GM12878 (cell line): ENCODE results near the gene KNTC1. TPM values are rescaled to one million over a fixed set of nuclear protein-coding genes. Genes with fewer than 3 reads are reported as not detected.

Experiments used
- CBFB ChIP-seq: IDR thresholded peaks from 2 replicates; pipeline ENCODE4 v1.6.1; 2016; ENCODE audit warnings: antibody characterized with exemption, low read depth
- GABPA ChIP-seq: IDR thresholded peaks from 2 replicates; pipeline ENCODE4 v1.6.1; 2014; ENCODE audit warnings: antibody characterized with exemption, low read depth, mild to moderate bottlenecking, inconsistent platforms
- HDGF ChIP-seq: fragments of 450-650 bp; IDR thresholded peaks from 2 replicates; pipeline ENCODE4 v1.6.1; 2016; ENCODE audit warnings: antibody characterized with exemption
- MXI1 ChIP-seq: fragments of 150-350 bp; IDR thresholded peaks from 2 replicates; pipeline ENCODE4 v1.6.1; 2011; ENCODE audit warnings: low read depth, mild to moderate bottlenecking, inconsistent platforms, low read length, improper control_type of control experiment
- NFYA ChIP-seq: IDR thresholded peaks from 2 replicates; pipeline ENCODE4 v1.6.1; 2011; ENCODE audit warnings: low read depth, mild to moderate bottlenecking, low read length, improper control_type of control experiment, borderline replicate concordance
- NFYB ChIP-seq: IDR thresholded peaks from 2 replicates; pipeline ENCODE4 v1.6.1; 2011; ENCODE audit warnings: low read depth, mild to moderate bottlenecking, low read length, improper control_type of control experiment, moderate library complexity; ENCODE audit not compliant: insufficient read depth
- PML ChIP-seq: IDR thresholded peaks from 2 replicates; pipeline ENCODE4 v1.6.1; 2012; ENCODE audit warnings: low read length, inconsistent platforms
- POU2F2 ChIP-seq: IDR thresholded peaks from 3 replicates; pipeline ENCODE4 v1.6.1; 2011; ENCODE audit warnings: low read depth, mild to moderate bottlenecking, low read length, borderline replicate concordance
- RAD51 ChIP-seq: fragments of 450-650 bp; IDR thresholded peaks from 2 replicates; pipeline ENCODE4 v1.6.1; 2016; ENCODE audit warnings: moderate library complexity, mild to moderate bottlenecking, inconsistent platforms
- SIN3A ChIP-seq: IDR thresholded peaks from 2 replicates; pipeline ENCODE4 v1.6.1; 2012; ENCODE audit warnings: low read depth, low read length, improper control_type of control experiment
- ZNF592 ChIP-seq: fragments of 450-650 bp; IDR thresholded peaks from 2 replicates; pipeline ENCODE4 v1.6.1; 2017; ENCODE audit warnings: mild to moderate bottlenecking, moderate library complexity
- ZNF687 ChIP-seq: fragments of 450-650 bp; IDR thresholded peaks from 2 replicates; pipeline ENCODE4 v1.6.1; 2017; ENCODE audit warnings: mild to moderate bottlenecking, moderate library complexity
- polyA plus RNA-seq, 11 experiments: library from polyadenylated mRNA; depleted of rRNA in 4 of 11; unstranded in 6 of 11; stranded (reverse) in 5 of 11; fragments of >200 nt; fragmentation: Nextera tagmentation in 4 of 11; fragmentation: Illumina TruSeq in 1 of 11; extraction: Ambion mirVana in 4 of 11; extraction: Trizol in 1 of 11; gene quantifications; 1 replicate in 1 of 11; 2 replicates in 10 of 11; pipeline versions ENCODE4 v1.2.1 to v1.2.3, GENCODE V29; 2011 to 2016; ENCODE audit warnings: inconsistent platforms in 2 of 11, missing spikeins in 2 of 11, low read depth in 1 of 11
- total RNA-seq, 4 experiments: library from RNA; depleted of rRNA in 3 of 4; stranded (reverse); fragments of >200 nt in 3 of 4; fragmentation: Illumina TruSeq in 1 of 4; extraction: Trizol in 1 of 4; gene quantifications; 2 replicates each; pipeline versions ENCODE4 v1.2.1 to v1.2.3, GENCODE V29; 2013 to 2021
- TF ChIP-seq, protein P1 (sequence below): IDR thresholded peaks from 2 replicates; pipeline ENCODE4 v1.6.1; 2011; ENCODE audit warnings: low read depth, mild to moderate bottlenecking, low read length, moderate library complexity, borderline replicate concordance; ENCODE audit errors: extremely low read depth
- TF ChIP-seq, protein P2 (sequence below): IDR thresholded peaks from 2 replicates; pipeline ENCODE4 v1.6.1; 2012; ENCODE audit warnings: improper control_type of control experiment, low read depth, low read length; ENCODE audit not compliant: insufficient replicate concordance

Gene KNTC1
- total and polyA plus RNA-seq, 10 of the 15 experiments (the other 5 are each of a cell fraction or from before 2014, with no cell fraction given), result 37.2 to 118 (median 76.3) TPM

DNA sequence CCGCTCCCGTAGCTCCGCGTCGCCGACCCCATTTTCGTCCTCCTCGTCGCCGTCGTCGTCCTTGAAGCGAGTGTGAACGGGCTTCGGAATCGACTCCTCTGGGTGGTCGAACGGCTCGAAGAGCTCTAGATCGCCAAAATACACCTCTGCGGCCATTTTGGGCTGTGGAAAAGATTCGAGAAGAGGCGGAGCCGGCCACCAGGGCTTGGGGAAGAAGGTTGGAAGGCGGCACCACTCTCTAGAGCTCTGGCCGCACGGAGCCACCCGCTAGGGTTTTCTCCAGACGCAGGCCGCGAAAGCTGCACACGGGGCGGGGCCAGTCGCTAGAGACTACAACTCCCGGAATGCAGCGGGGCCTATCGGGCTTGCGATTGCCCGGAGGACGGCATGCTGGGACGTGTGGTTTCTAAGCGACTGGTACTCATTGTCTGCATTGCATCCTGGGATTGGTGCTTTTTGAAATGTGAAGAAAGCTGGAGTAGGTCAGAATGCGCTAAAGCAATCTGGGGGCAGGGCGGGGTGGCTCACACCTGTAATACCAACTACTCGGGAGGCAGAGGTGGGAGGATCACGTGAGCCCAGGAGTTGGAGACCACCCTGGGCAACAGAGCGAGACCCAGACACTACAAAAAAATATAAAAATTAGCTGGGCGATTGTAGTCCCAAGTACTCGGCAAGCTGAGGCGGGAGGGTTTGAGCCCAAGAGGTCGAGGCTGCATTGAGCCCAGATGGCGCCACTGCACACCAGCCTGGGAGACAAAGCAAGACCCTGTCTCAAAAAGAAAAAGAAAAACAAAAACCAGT lies 26.2 kb upstream of the KNTC1 start, which contains the start of gene ZCCHC8 (continued):
- TF ChIP-seq ZNF592 (no peak), NFYA (no peak), HDGF (peak; percentile 57; the same call in 1 of the 2 replicates), RAD51 (peak; percentile 87; the same call in 1 of the 2 replicates), POU2F2 (peak; percentile 64), SIN3A (peak; percentile 69; the same call in 1 of the 2 replicates), PML (peak; percentile 69; the same call in 1 of the 2 replicates), ZNF687 (peak; percentile 27), CBFB (peak; percentile 89), MXI1 (peak; percentile 86), GABPA (peak; percentile 64; the same call in 1 of the 2 replicates), NFYB (0 out of 2 replicates have a peak, but pooled peaks have one; percentile 63)
- TF ChIP-seq, protein P1, sequence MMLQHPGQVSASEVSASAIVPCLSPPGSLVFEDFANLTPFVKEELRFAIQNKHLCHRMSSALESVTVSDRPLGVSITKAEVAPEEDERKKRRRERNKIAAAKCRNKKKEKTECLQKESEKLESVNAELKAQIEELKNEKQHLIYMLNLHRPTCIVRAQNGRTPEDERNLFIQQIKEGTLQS, result peak; percentile 4; the same call in 1 of the 2 replicates
- TF ChIP-seq, protein P2, sequence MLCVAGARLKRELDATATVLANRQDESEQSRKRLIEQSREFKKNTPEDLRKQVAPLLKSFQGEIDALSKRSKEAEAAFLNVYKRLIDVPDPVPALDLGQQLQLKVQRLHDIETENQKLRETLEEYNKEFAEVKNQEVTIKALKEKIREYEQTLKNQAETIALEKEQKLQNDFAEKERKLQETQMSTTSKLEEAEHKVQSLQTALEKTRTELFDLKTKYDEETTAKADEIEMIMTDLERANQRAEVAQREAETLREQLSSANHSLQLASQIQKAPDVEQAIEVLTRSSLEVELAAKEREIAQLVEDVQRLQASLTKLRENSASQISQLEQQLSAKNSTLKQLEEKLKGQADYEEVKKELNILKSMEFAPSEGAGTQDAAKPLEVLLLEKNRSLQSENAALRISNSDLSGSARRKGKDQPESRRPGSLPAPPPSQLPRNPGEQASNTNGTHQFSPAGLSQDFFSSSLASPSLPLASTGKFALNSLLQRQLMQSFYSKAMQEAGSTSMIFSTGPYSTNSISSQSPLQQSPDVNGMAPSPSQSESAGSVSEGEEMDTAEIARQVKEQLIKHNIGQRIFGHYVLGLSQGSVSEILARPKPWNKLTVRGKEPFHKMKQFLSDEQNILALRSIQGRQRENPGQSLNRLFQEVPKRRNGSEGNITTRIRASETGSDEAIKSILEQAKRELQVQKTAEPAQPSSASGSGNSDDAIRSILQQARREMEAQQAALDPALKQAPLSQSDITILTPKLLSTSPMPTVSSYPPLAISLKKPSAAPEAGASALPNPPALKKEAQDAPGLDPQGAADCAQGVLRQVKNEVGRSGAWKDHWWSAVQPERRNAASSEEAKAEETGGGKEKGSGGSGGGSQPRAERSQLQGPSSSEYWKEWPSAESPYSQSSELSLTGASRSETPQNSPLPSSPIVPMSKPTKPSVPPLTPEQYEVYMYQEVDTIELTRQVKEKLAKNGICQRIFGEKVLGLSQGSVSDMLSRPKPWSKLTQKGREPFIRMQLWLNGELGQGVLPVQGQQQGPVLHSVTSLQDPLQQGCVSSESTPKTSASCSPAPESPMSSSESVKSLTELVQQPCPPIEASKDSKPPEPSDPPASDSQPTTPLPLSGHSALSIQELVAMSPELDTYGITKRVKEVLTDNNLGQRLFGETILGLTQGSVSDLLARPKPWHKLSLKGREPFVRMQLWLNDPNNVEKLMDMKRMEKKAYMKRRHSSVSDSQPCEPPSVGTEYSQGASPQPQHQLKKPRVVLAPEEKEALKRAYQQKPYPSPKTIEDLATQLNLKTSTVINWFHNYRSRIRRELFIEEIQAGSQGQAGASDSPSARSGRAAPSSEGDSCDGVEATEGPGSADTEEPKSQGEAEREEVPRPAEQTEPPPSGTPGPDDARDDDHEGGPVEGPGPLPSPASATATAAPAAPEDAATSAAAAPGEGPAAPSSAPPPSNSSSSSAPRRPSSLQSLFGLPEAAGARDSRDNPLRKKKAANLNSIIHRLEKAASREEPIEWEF, result no peak
